HepG2 (cell line): ENCODE data around the gene MICALL2. TPM values are rescaled to one million over a fixed set of nuclear protein-coding genes. Genes with fewer than 3 reads are reported as not detected.

ENCODE experiments used
- AHR ChIP-seq: IDR thresholded peaks from 2 replicates; pipeline ENCODE4 v1.6.1; 2018; ENCODE audit warnings: missing genetic modification reagents, missing compliant biosample characterization
- ARID4A ChIP-seq: sonication (generic); formaldehyde crosslinking; IDR thresholded peaks from 2 replicates; pipeline ENCODE4 v1.5.0; 2020; ENCODE audit warnings: mild to moderate bottlenecking, missing genetic modification reagents, borderline replicate concordance
- CBX1 ChIP-seq: IDR thresholded peaks from one replicate; pipeline ENCODE4 v1.6.1; 2016; ENCODE audit warnings: antibody characterized with exemption, low read depth
- CTCF ChIP-seq: sonication (generic); formaldehyde crosslinking; IDR thresholded peaks from 2 replicates; pipeline ENCODE4 v1.5.0; 2020; ENCODE audit warnings: mild to moderate bottlenecking, missing genetic modification reagents, moderate library complexity
- FIP1L1 ChIP-seq: fragments of 200-400 bp; formaldehyde crosslinking; IDR thresholded peaks from 2 replicates; pipeline ENCODE4 v1.6.1; 2018; ENCODE audit warnings: low read depth, mild to moderate bottlenecking, low read length, moderate library complexity, borderline replicate concordance; ENCODE audit not compliant: insufficient read depth
- HNRNPLL ChIP-seq: fragments of 200-400 bp; formaldehyde crosslinking; IDR thresholded peaks from 2 replicates; pipeline ENCODE4 v1.6.1; 2017; ENCODE audit warnings: mild to moderate bottlenecking, low read depth, low read length; ENCODE audit not compliant: poor library complexity, severe bottlenecking
- KLF15 ChIP-seq: sonication (generic); formaldehyde crosslinking; IDR thresholded peaks from 2 replicates; pipeline ENCODE4 v1.8.1; 2023; ENCODE audit warnings: borderline replicate concordance, mild to moderate bottlenecking, inconsistent platforms, missing genetic modification reagents, mixed read lengths
- MZF1 ChIP-seq: sonication (generic); formaldehyde crosslinking; IDR thresholded peaks from 2 replicates; pipeline ENCODE4 v1.8.1; 2023; ENCODE audit warnings: mild to moderate bottlenecking, missing genetic modification reagents, borderline replicate concordance
- NR1H2 ChIP-seq: sonication (generic); formaldehyde crosslinking; IDR thresholded peaks from 2 replicates; pipeline ENCODE4 v1.8.1; 2022; ENCODE audit warnings: low read depth, missing genetic modification reagents, borderline replicate concordance
- POLR2A ChIP-seq, 2 experiments: IDR thresholded peaks; 2 replicates each; pipeline ENCODE4 v1.6.1; 2011; ENCODE audit warnings: low read depth in 2 of 2, low read length in 2 of 2, mild to moderate bottlenecking in 1 of 2, moderate library complexity in 1 of 2; ENCODE audit not compliant: insufficient read depth in 1 of 2
- PRPF4 ChIP-seq: fragments of 200-400 bp; formaldehyde crosslinking; IDR thresholded peaks from 2 replicates; pipeline ENCODE4 v1.6.1; 2016; ENCODE audit warnings: low read length, low read depth; ENCODE audit not compliant: poor library complexity, severe bottlenecking
- RAD21 ChIP-seq: fragments of 450-650 bp; formaldehyde crosslinking; IDR thresholded peaks from 2 replicates; pipeline ENCODE4 v1.5.0; 2020; ENCODE audit warnings: mild to moderate bottlenecking
- RFX1 ChIP-seq: fragments of 450-650 bp; IDR thresholded peaks from 2 replicates; pipeline ENCODE4 v1.6.1; 2017
- SIN3A ChIP-seq: IDR thresholded peaks from 2 replicates; pipeline ENCODE4 v1.6.1; 2011; ENCODE audit warnings: low read depth, mild to moderate bottlenecking, control low read depth, low read length, borderline replicate concordance
- SRY ChIP-seq: sonication (generic); formaldehyde crosslinking; IDR thresholded peaks from 2 replicates; pipeline ENCODE4 v1.8.0; 2022; ENCODE audit warnings: mild to moderate bottlenecking, missing genetic modification reagents
- TRAFD1 ChIP-seq: sonication (generic); formaldehyde crosslinking; IDR thresholded peaks from 2 replicates; pipeline ENCODE4 v1.5.1; 2020; ENCODE audit warnings: missing genetic modification reagents, mild to moderate bottlenecking, borderline replicate concordance
- YY1 ChIP-seq: IDR thresholded peaks from 2 replicates; pipeline ENCODE4 v1.6.1; 2011; ENCODE audit warnings: low read length, low read depth, moderate library complexity, mild to moderate bottlenecking; ENCODE audit not compliant: insufficient read depth, insufficient replicate concordance
- ZFAT ChIP-seq: sonication (generic); formaldehyde crosslinking; conservative IDR thresholded peaks from 2 replicates; pipeline ENCODE4 v1.8.1; 2023; ENCODE audit warnings: missing genetic modification reagents, inconsistent platforms
- ZNF484 ChIP-seq: sonication (generic); formaldehyde crosslinking; IDR thresholded peaks from 2 replicates; pipeline ENCODE4 v1.5.1; 2020; ENCODE audit warnings: mild to moderate bottlenecking, low read depth, missing genetic modification reagents, borderline replicate concordance
- ZNF496 ChIP-seq: sonication (generic); formaldehyde crosslinking; IDR thresholded peaks from 2 replicates; pipeline ENCODE4 v1.8.1; 2023; ENCODE audit warnings: mild to moderate bottlenecking, moderate library complexity, missing genetic modification reagents; ENCODE audit not compliant: insufficient replicate concordance
- ZNF670 ChIP-seq: sonication (generic); formaldehyde crosslinking; IDR thresholded peaks from 2 replicates; pipeline ENCODE4 v1.8.0; 2022; ENCODE audit warnings: mild to moderate bottlenecking, missing genetic modification reagents, borderline replicate concordance
- ZNF850 ChIP-seq: sonication (generic); formaldehyde crosslinking; conservative IDR thresholded peaks from 2 replicates; pipeline ENCODE4 v1.9.0; 2021; ENCODE audit warnings: mild to moderate bottlenecking, missing genetic modification reagents
- polyA plus RNA-seq, 8 experiments: library from polyadenylated mRNA; depleted of rRNA in 3 of 8; stranded (reverse) in 7 of 8; unstranded in 1 of 8; fragments of >200 nt; fragmentation: Illumina TruSeq in 4 of 8; extraction: Trizol in 4 of 8; gene quantifications; 2 replicates each; pipeline versions ENCODE4 v1.2.1 to v1.2.3, GENCODE V29; 2011 to 2016; ENCODE audit warnings: low read depth in 4 of 8, missing spikeins in 1 of 8, mixed read lengths in 1 of 8; ENCODE audit not compliant: insufficient read depth in 1 of 8
- total RNA-seq, 5 experiments: library from RNA; depleted of rRNA; stranded (reverse); fragments of >200 nt; fragmentation: Illumina TruSeq; extraction: Trizol; gene quantifications; 2 replicates each; pipeline ENCODE4 v1.2.3, GENCODE V29; 2016; ENCODE audit warnings: low read depth in 1 of 5

The MICALL2 gene
- total and polyA plus RNA-seq, 2 of the 13 experiments (the other 11 are each of a cell fraction or from before 2014, with no cell fraction given), result 5.8 to 12.4 TPM

GRCh38 chr7:1425292-1426136 is 33.8 kb downstream of the MICALL2 start (continued):
- TF ChIP-seq CTCF (CRISPR knock-in tag) (no peak), SRY (CRISPR knock-in tag) (0 out of 2 replicates have a peak, but pooled peaks have one; percentile 40), ZNF850 (CRISPR knock-in tag) (no peak), AHR (no peak; the same call in 1 of the 2 replicates), POLR2A (IDR thresholded peaks at IDR 0.05; ENCODE audit: insufficient read depth in 1 of 2, low read depth in 2 of 2, low read length in 2 of 2) (no peak), ARID4A (CRISPR knock-in tag) (peak; percentile 44; the same call in 1 of the 2 replicates), CBX1 (no peak), FIP1L1 (no peak), YY1 (peak; percentile 49), NR1H2 (CRISPR knock-in tag) (no peak), KLF15 (CRISPR knock-in tag) (no peak), RAD21 (no peak), SIN3A (no peak), PRPF4 (no peak), ZNF670 (CRISPR knock-in tag) (no peak), ZNF484 (CRISPR knock-in tag) (no peak), TRAFD1 (no peak), ZNF496 (CRISPR knock-in tag) (no peak), MZF1 (CRISPR knock-in tag) (no peak), ZFAT (CRISPR knock-in tag) (no peak), HNRNPLL (no peak), RFX1 (no peak)
